SK-N-MC (cell line): ENCODE results near the gene KCNMB4.

ENCODE experiments used
- DNase-seq: peaks from one replicate; pipeline ENCODE4 v3.0.0-alpha.2; 2011; ENCODE audit warnings: low read depth, low spot score
- H3K27ac ChIP-seq: fragments of 200-600 bp; sonication (generic); 2 replicates; pipeline ENCODE4 v1.5.1; 2016; ENCODE audit warnings: mixed run types
- H3K36me3 ChIP-seq: fragments of 200-600 bp; sonication (generic); 2 replicates; pipeline ENCODE4 v1.6.1; 2017; ENCODE audit warnings: antibody characterized with exemption, low read length, mixed read lengths; ENCODE audit not compliant: insufficient read depth
- H3K4me3 ChIP-seq: fragments of 200-600 bp; sonication (generic); 2 replicates; pipeline ENCODE4 v1.5.1; 2016
- H3K9ac ChIP-seq: fragments of 200-600 bp; sonication (generic); 2 replicates; pipeline ENCODE4 v1.8.0; 2017; ENCODE audit warnings: mixed run types, mixed read lengths; ENCODE audit not compliant: insufficient read length
- H3K9me3 ChIP-seq: fragments of 200-600 bp; sonication (generic); 2 replicates; pipeline ENCODE4 v1.6.1; 2017; ENCODE audit warnings: low read depth, mild to moderate bottlenecking, antibody characterized with exemption, low read length, moderate library complexity, mixed read lengths
- EZH2 ChIP-seq: fragments of 200-600 bp; sonication (generic); IDR thresholded peaks from one replicate; pipeline ENCODE4 v1.6.1; 2017; ENCODE audit warnings: antibody characterized with exemption
- FOXP2 ChIP-seq: optimal IDR thresholded peaks from 2 replicates; pipeline ENCODE3; 2011; ENCODE audit warnings: mild to moderate bottlenecking, moderate library complexity; ENCODE audit not compliant: insufficient read depth; ENCODE audit errors: extremely low read length, control extremely low read depth
- POLR2AphosphoS5 ChIP-seq: IDR thresholded peaks from 2 replicates; pipeline ENCODE4 v1.6.1; 2012; ENCODE audit warnings: mild to moderate bottlenecking, low read depth, low read length, borderline replicate concordance

The KCNMB4 gene

GRCh38 chr12:70459786-70460185, 93.7 kb downstream of the KCNMB4 start:
- no peaks in the 10 kb centered on the region for H3K36me3 ChIP-seq
- no peak overlapping the region for H3K4me3 ChIP-seq
- peaks cover 3% of the 10 kb centered on the region; the same call in 1 of the 2 replicates for H3K9me3 ChIP-seq
- no peak for TF ChIP-seq EZH2
- TF ChIP-seq POLR2AphosphoS5, result no peak
- no peak for TF ChIP-seq FOXP2
- DNase-seq, result no peak
- no peak overlapping the region for H3K9ac ChIP-seq
- H3K27ac ChIP-seq, result no peak overlapping the region

- Histone ChIP-seq H3K9me3 (peaks cover 3% of the 10 kb centered on the region; the same call in 1 of the 2 replicates), H3K36me3 (no peaks in the 10 kb centered on the region), H3K4me3 (no peak overlapping the region), H3K9ac (no peak overlapping the region), H3K27ac (no peak overlapping the region)
- TF ChIP-seq POLR2AphosphoS5 (no peak), FOXP2 (no peak), EZH2 (no peak)
- DNase-seq, result no peak
Measured at GRCh38 chr12:70463997-70464396, 97.9 kb downstream of the KCNMB4 start.

- DNase-seq, result no peak
- H3K4me3 ChIP-seq, result no peak overlapping the region
- H3K9me3 ChIP-seq, result peaks cover 3% of the 10 kb centered on the region; the same call in 1 of the 2 replicates
- TF ChIP-seq EZH2, result no peak
- TF ChIP-seq FOXP2, result no peak
- no peak for TF ChIP-seq POLR2AphosphoS5
- no peaks in the 10 kb centered on the region for H3K36me3 ChIP-seq
- no peak overlapping the region for H3K9ac ChIP-seq
- H3K27ac ChIP-seq, result no peak overlapping the region
Measured at GRCh38 chr12:70466753-70467152, 100.7 kb downstream of the KCNMB4 start.

GRCh38 chr12:70467476-70467875, 101.4 kb downstream of the KCNMB4 start:
- H3K36me3 ChIP-seq, result no peaks in the 10 kb centered on the region
- H3K4me3 ChIP-seq, result no peak overlapping the region; the same call in 1 of the 2 replicates
- no peak for TF ChIP-seq POLR2AphosphoS5
- no peak for TF ChIP-seq EZH2
- no peak for TF ChIP-seq FOXP2
- no peak overlapping the region for H3K27ac ChIP-seq
- DNase-seq, result no peak
- peaks cover 3% of the 10 kb centered on the region; the same call in 1 of the 2 replicates for H3K9me3 ChIP-seq
- H3K9ac ChIP-seq, result no peak overlapping the region

- no peak for DNase-seq
- Histone ChIP-seq H3K4me3 (peak overlapping the region; percentile 64), H3K9ac (no peak overlapping the region), H3K27ac (no peak overlapping the region; the same call in 1 of the 2 replicates), H3K9me3 (peaks cover 3% of the 10 kb centered on the region; the same call in 1 of the 2 replicates), H3K36me3 (no peaks in the 10 kb centered on the region)
- TF ChIP-seq FOXP2 (no peak), POLR2AphosphoS5 (peak; percentile 43)
Measured at GRCh38 chr12:70467918-70468733, 102.0 kb downstream of the KCNMB4 start.

- peaks cover 3% of the 10 kb centered on the region; the same call in 1 of the 2 replicates for H3K9me3 ChIP-seq
- DNase-seq, result no peak
- peak overlapping the region; percentile 64 for H3K4me3 ChIP-seq
- no peak overlapping the region; the same call in 1 of the 2 replicates for H3K27ac ChIP-seq
- H3K9ac ChIP-seq, result no peak overlapping the region
- no peaks in the 10 kb centered on the region for H3K36me3 ChIP-seq
- TF ChIP-seq EZH2, result no peak
- no peak for TF ChIP-seq POLR2AphosphoS5
- no peak for TF ChIP-seq FOXP2
Measured at GRCh38 chr12:70468741-70469140, 102.7 kb downstream of the KCNMB4 start.

- no peak overlapping the region for H3K4me3 ChIP-seq
- no peaks in the 10 kb centered on the region; the same call in 1 of the 2 replicates for H3K9me3 ChIP-seq
- DNase-seq, result no peak
- no peak overlapping the region for H3K9ac ChIP-seq
- TF ChIP-seq EZH2, result no peak
- TF ChIP-seq FOXP2, result no peak
- TF ChIP-seq POLR2AphosphoS5, result no peak
- H3K36me3 ChIP-seq, result no peaks in the 10 kb centered on the region
- H3K27ac ChIP-seq, result no peak overlapping the region
Measured at GRCh38 chr12:70469221-70469820, 103.2 kb downstream of the KCNMB4 start.

- H3K9me3 ChIP-seq, result no peaks in the 10 kb centered on the region
- no peak overlapping the region for H3K9ac ChIP-seq
- TF ChIP-seq FOXP2 (no peak), EZH2 (no peak), POLR2AphosphoS5 (no peak)
- no peak for DNase-seq
- no peaks in the 10 kb centered on the region for H3K36me3 ChIP-seq
- no peak overlapping the region; the same call in 1 of the 2 replicates for H3K27ac ChIP-seq
- no peak overlapping the region for H3K4me3 ChIP-seq
Measured at GRCh38 chr12:70482764-70483163, 116.7 kb downstream of the KCNMB4 start.
